GM12892 (cell line): ENCODE measurements around the gene STK32C.

ENCODE experiments used
- POLR2A ChIP-seq: IDR thresholded peaks from 2 replicates; pipeline ENCODE4 v1.6.1; 2011; ENCODE audit warnings: low read depth, low read length, control low read depth
- POLR2AphosphoS5 ChIP-seq: IDR thresholded peaks from 2 replicates; pipeline ENCODE4 v1.6.1; 2011; ENCODE audit warnings: low read depth, low read length, control low read depth
- TAF1 ChIP-seq: IDR thresholded peaks from 2 replicates; pipeline ENCODE4 v1.6.1; 2011; ENCODE audit warnings: low read depth, mild to moderate bottlenecking, control low read depth, low read length, borderline replicate concordance

DNA sequence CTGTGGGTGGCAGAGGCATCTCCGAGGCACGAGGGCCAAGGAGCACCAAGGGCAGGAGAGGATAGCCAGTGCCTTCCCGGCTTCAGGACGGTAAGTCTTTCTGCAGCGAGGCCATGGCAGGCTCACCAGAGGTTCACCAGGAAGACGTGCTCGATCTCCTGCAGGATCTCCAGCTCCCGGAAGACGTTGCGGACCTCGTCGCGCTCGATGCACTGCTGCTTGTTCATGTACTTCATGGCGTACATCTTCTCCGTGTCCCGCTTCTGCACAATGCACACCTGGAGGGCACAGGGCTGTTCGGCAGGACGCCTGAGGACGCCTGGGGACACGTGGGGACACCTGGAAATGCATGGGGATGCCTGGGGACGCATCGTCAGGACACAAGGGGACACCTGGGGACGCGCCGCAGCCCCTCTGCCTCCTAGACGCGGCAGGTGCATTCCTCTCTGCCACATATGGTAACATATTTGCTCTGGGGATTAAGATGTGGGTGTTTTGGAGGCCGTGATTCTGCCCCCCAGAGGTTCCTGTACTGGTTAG lies 79.8 kb downstream of the STK32C start:
- TF ChIP-seq POLR2A: no peak
- TF ChIP-seq POLR2AphosphoS5: no peak
- TF ChIP-seq TAF1: no peak
